GM12878 (cell line): ENCODE measurements around the gene NR2F6. TPM values are rescaled to one million over a fixed set of nuclear protein-coding genes. Genes with fewer than 3 reads are reported as not detected.
"Not testable (repeated sequence)": the region's sequence is repeated elsewhere in the genome, so short reads cannot be mapped to it uniquely, and the experiment has no call there.

Source experiments
- ATAC-seq: fragments of 200-7000 bp; cut with Tn5 transposase; 3 replicates; pipeline ENCODE4 v1.9.1; 2020; ENCODE audit warnings: mild to moderate bottlenecking, moderate library complexity
- BruUV-seq: library from RNA; stranded (reverse); fragments of 400-500 nt; replicated peaks from 2 replicates; lab custom pipeline; 2021; lab: Mats Ljungman, UMichigan
- CTCF ChIA-PET: fragments of 300-600 bp; sonication (Branson Sonifier 250); formaldehyde crosslinking; extraction: SDS; loops from one replicate; lab custom pipeline; 2021; ENCODE audit warnings: inconsistent platforms; lab: Yijun Ruan, JAX
- POLR2A ChIA-PET: fragments of 350-600 bp; formaldehyde crosslinking; extraction: SDS; loops from one replicate; lab custom pipeline; 2021; ENCODE audit warnings: inconsistent platforms; lab: Charles Lee
- RAD21 ChIA-PET: fragments of 300-600 bp; sonication (Branson Sonifier 250); formaldehyde crosslinking; loops from one replicate; lab custom pipeline; 2023; ENCODE audit warnings: antibody characterized with exemption; ENCODE audit not compliant: unreplicated experiment; lab: Charles Lee
- SMC1A ChIA-PET: fragments of 300-600 bp; sonication (Branson Sonifier 250); formaldehyde crosslinking; loops from one replicate; lab custom pipeline; 2023; ENCODE audit not compliant: unreplicated experiment, uncharacterized antibody; lab: Charles Lee
- DNase-seq: peaks from one replicate; pipeline ENCODE4 v3.0.0-alpha.2; 2011; ENCODE audit warnings: low read depth, low spot score
- FAIRE-seq: peaks from 3 replicates; lab custom pipeline; 2011; peaks lifted over from hg19 to GRCh38; lab: Jason Lieb, UNC
- H2AFZ ChIP-seq: 2 replicates; pipeline ENCODE4 v1.6.0; 2011; ENCODE audit warnings: low read depth, low read length, control low read depth; ENCODE audit not compliant: control insufficient read depth
- H3K27ac ChIP-seq: 2 replicates; pipeline ENCODE4 v1.5.1; 2011; ENCODE audit warnings: control low read depth; ENCODE audit not compliant: control insufficient read depth, insufficient read depth
- H3K27me3 ChIP-seq, 2 experiments: replicated peaks in 1 of 2; 2 replicates each; pipeline versions ENCODE4 v1.6.0 to v1.6.1; 2011; ENCODE audit warnings: low read length in 1 of 2; ENCODE audit not compliant: control insufficient read depth in 2 of 2, insufficient read depth in 2 of 2
- H3K36me3 ChIP-seq, 2 experiments: 2 replicates each; pipeline ENCODE4 v1.5.1; 2011; ENCODE audit warnings: low read length in 1 of 2; ENCODE audit not compliant: control insufficient read depth in 2 of 2, insufficient read depth in 2 of 2
- H3K4me1 ChIP-seq: 2 replicates; pipeline ENCODE4 v1.6.1; 2011; ENCODE audit warnings: mild to moderate bottlenecking, low read length, moderate library complexity, mixed read lengths; ENCODE audit not compliant: control insufficient read depth, insufficient read depth
- H3K4me2 ChIP-seq: 2 replicates; pipeline ENCODE4 v1.6.0; 2011; ENCODE audit warnings: control low read depth; ENCODE audit not compliant: control insufficient read depth, insufficient read depth
- H3K4me3 ChIP-seq: fragments of 200-600 bp; sonication (generic); 2 replicates; pipeline ENCODE4 v1.5.1; 2016
- H3K79me2 ChIP-seq: 2 replicates; pipeline ENCODE4 v1.6.0; 2011; ENCODE audit warnings: low read length; ENCODE audit not compliant: control insufficient read depth, insufficient read depth
- H3K9ac ChIP-seq: 2 replicates; pipeline ENCODE4 v1.8.0; 2011; ENCODE audit warnings: low read length, control low read depth, mixed read lengths; ENCODE audit not compliant: control insufficient read depth, insufficient read depth
- H3K9me3 ChIP-seq: replicated peaks from 3 replicates; pipeline ENCODE4 v1.5.1; 2011; ENCODE audit warnings: mild to moderate bottlenecking, low read length; ENCODE audit not compliant: control insufficient read depth, insufficient read depth
- H4K20me1 ChIP-seq: 2 replicates; pipeline ENCODE4 v1.6.0; 2011; ENCODE audit not compliant: control insufficient read depth, insufficient read depth
- BACH1 ChIP-seq: fragments of 450-650 bp; IDR thresholded peaks from 2 replicates; pipeline ENCODE4 v1.6.1; 2017; ENCODE audit warnings: mild to moderate bottlenecking, borderline replicate concordance
- CEBPB ChIP-seq, 2 experiments: fragments of 150-350 bp in 1 of 2; IDR thresholded peaks; 2 replicates each; pipeline ENCODE4 v1.6.1; 2012 to 2014; ENCODE audit warnings: low read depth in 2 of 2, low read length in 2 of 2, borderline replicate concordance in 1 of 2, inconsistent platforms in 1 of 2
- RUNX3 ChIP-seq: IDR thresholded peaks from 2 replicates; pipeline ENCODE4 v1.6.1; 2012; ENCODE audit warnings: low read length, inconsistent platforms
- SMARCA5 ChIP-seq: fragments of 450-650 bp; IDR thresholded peaks from 2 replicates; pipeline ENCODE4 v1.6.1; 2017; ENCODE audit warnings: mild to moderate bottlenecking
- SREBF1 ChIP-seq: IDR thresholded peaks from 2 replicates; pipeline ENCODE4 v1.6.1; 2012; ENCODE audit warnings: mild to moderate bottlenecking, low read length
- WGBS: methylation state at CpG from one replicate; pipeline ENCODE4 v1.1.6; 2016; ENCODE audit warnings: low lambda C conversion rate; ENCODE audit not compliant: insufficient replicate concordance, insufficient coverage; ENCODE audit errors: missing lambda C conversion rate; 5-methylcytosine and 5-hydroxymethylcytosine counted together
- in situ Hi-C: fragments of 300-500 bp; cut with MboI; formaldehyde crosslinking; loops from 9 replicates; pipeline ENCODE4 v1.14.3; 2018; ENCODE audit warnings: mixed read lengths
- intact Hi-C: fragments of 100-400 bp; cut with micrococcal nuclease; formaldehyde crosslinking; loops from one replicate; pipeline ENCODE4 v1.14.2; 2022; ENCODE audit not compliant: unreplicated experiment
- polyA plus RNA-seq, 11 experiments: library from polyadenylated mRNA; depleted of rRNA in 4 of 11; unstranded in 6 of 11; stranded (reverse) in 5 of 11; fragments of >200 nt; fragmentation: Nextera tagmentation in 4 of 11; fragmentation: Illumina TruSeq in 1 of 11; extraction: Ambion mirVana in 4 of 11; extraction: Trizol in 1 of 11; gene quantifications; 1 replicate in 1 of 11; 2 replicates in 10 of 11; pipeline versions ENCODE4 v1.2.1 to v1.2.3, GENCODE V29; 2011 to 2016; ENCODE audit warnings: inconsistent platforms in 2 of 11, missing spikeins in 2 of 11, low read depth in 1 of 11
- total RNA-seq, 4 experiments: library from RNA; depleted of rRNA in 3 of 4; stranded (reverse); fragments of >200 nt in 3 of 4; fragmentation: Illumina TruSeq in 1 of 4; extraction: Trizol in 1 of 4; gene quantifications; 2 replicates each; pipeline versions ENCODE4 v1.2.1 to v1.2.3, GENCODE V29; 2013 to 2021

Gene NR2F6
- total and polyA plus RNA-seq, 10 of the 15 experiments (the other 5 are each of a cell fraction or from before 2014, with no cell fraction given) = 0.18 to 15.5 (median 6.1) TPM

- Histone ChIP-seq H3K4me2 (no peak overlapping the region), H3K27ac (no peak overlapping the region), H3K9me3 (no peaks in the 10 kb centered on the region), H3K36me3 (peaks cover 25 to 37% of the 10 kb centered on the region in 2 experiments; a peak in 3 of 4 replicates), H2AFZ (no peak overlapping the region), H4K20me1 (no peaks in the 10 kb centered on the region), H3K79me2 (no peaks in the 10 kb centered on the region), H3K9ac (no peak overlapping the region), H3K4me3 (no peak overlapping the region), H3K4me1 (no peaks in the 10 kb centered on the region), H3K27me3 (no peaks in the 10 kb centered on the region)
- no peak for ATAC-seq
- CTCF ChIA-PET = no interaction called here
- DNase-seq = no peak
- RAD21 ChIA-PET = no interaction called here
- 98% methylated on average over 23 of the region's 26 CpGs for WGBS
- in situ Hi-C loops = no loop called here
- no TSS peak for BruUV-seq
- SMC1A ChIA-PET = no interaction called here
- no peak for FAIRE-seq
- POLR2A ChIA-PET = no interaction called here
- TF ChIP-seq RUNX3 = no peak
- no peak for TF ChIP-seq SREBF1
- no peak for TF ChIP-seq CEBPB (IDR thresholded peaks at IDR 0.05; ENCODE audit: borderline replicate concordance in 1 of 2, low read depth in 2 of 2, low read length in 2 of 2)
- TF ChIP-seq BACH1 = no peak
- TF ChIP-seq SMARCA5 = no peak
- intact Hi-C loops = no loop called here
These were observed 53.0 kb downstream of the NR2F6 start for GRCh38 chr19:17192751-17193150.

- H3K79me2 ChIP-seq, intact Hi-C loops, CTCF ChIA-PET, H4K20me1 ChIP-seq, DNase-seq, H3K9ac ChIP-seq, FAIRE-seq, H3K9me3 ChIP-seq, RAD21 ChIA-PET, H3K4me2 ChIP-seq, H3K27ac ChIP-seq, H3K4me1 ChIP-seq, H3K27me3 ChIP-seq, BruUV-seq, in situ Hi-C loops, SMC1A ChIA-PET, H2AFZ ChIP-seq, ATAC-seq, H3K4me3 ChIP-seq: not testable (repeated sequence)
- POLR2A ChIA-PET = interaction anchor here (0.6 kb wide), 2 partner anchors 10 to 14 kb away, joined by 5 to 6 read pairs; no protein-coding TSS in a partner anchor
- WGBS = 54% methylated on average over 6 of the region's 6 CpGs
- peaks cover 24 to 39% of the 10 kb centered on the region in 2 experiments; a peak in 3 of 4 replicates for H3K36me3 ChIP-seq
These were observed 54.0 kb downstream of the NR2F6 start for GRCh38 chr19:17191736-17192135.
